BJ (cell line): ENCODE data around the gene PHGDH. TPM values are rescaled to one million over a fixed set of nuclear protein-coding genes. Genes with fewer than 3 reads are reported as not detected.

ENCODE experiments used
- CTCF ChIA-PET: fragments of 350-600 bp; formaldehyde crosslinking; extraction: SDS; loops from one replicate; lab custom pipeline; 2021; ENCODE audit warnings: antibody characterized with exemption, inconsistent platforms; lab: Yijun Ruan, JAX
- POLR2A ChIA-PET: fragments of 300-600 bp; sonication (Branson Sonifier 250); formaldehyde crosslinking; extraction: SDS; loops from one replicate; lab custom pipeline; 2021; ENCODE audit warnings: antibody characterized with exemption; lab: Charles Lee
- DNase-seq: peaks from one replicate; pipeline ENCODE4 v3.0.0-alpha.2; 2011; ENCODE audit warnings: low read depth
- H3K27me3 ChIP-seq: 2 replicates; pipeline ENCODE4 v1.6.0; 2011; ENCODE audit warnings: low read length; ENCODE audit not compliant: control insufficient read depth, insufficient read depth
- H3K36me3 ChIP-seq: 2 replicates; pipeline ENCODE4 v1.5.1; 2011; ENCODE audit warnings: low read length; ENCODE audit not compliant: control insufficient read depth, insufficient read depth
- H3K4me3 ChIP-seq: 2 replicates; pipeline ENCODE4 v1.5.1; 2011; ENCODE audit warnings: low read depth, mild to moderate bottlenecking, control low read depth, low read length
- polyA minus RNA-seq: library from RNA; depleted of rRNA, polyadenylated mRNA; stranded (reverse); fragments of >200 nt; gene quantifications from 2 replicates; pipeline ENCODE4 v1.2.3, GENCODE V29; 2011; rRNA and poly(A)+ RNA removed
- polyA plus RNA-seq: library from polyadenylated mRNA; depleted of rRNA; stranded (reverse); fragments of >200 nt; gene quantifications from 2 replicates; pipeline ENCODE4 v1.2.3, GENCODE V29; 2011; rRNA removed
- TF ChIP-seq, protein P1 (sequence below): IDR thresholded peaks from 2 replicates; pipeline ENCODE4 v1.5.1; 2011; ENCODE audit warnings: low read depth, mild to moderate bottlenecking, control low read depth, inconsistent platforms, low read length, moderate library complexity; ENCODE audit not compliant: insufficient read depth

The PHGDH gene
- polyA plus RNA-seq (138 and 287 TPM in 2 replicates), polyA minus RNA-seq (146 and 148 TPM in 2 replicates)

DNA sequence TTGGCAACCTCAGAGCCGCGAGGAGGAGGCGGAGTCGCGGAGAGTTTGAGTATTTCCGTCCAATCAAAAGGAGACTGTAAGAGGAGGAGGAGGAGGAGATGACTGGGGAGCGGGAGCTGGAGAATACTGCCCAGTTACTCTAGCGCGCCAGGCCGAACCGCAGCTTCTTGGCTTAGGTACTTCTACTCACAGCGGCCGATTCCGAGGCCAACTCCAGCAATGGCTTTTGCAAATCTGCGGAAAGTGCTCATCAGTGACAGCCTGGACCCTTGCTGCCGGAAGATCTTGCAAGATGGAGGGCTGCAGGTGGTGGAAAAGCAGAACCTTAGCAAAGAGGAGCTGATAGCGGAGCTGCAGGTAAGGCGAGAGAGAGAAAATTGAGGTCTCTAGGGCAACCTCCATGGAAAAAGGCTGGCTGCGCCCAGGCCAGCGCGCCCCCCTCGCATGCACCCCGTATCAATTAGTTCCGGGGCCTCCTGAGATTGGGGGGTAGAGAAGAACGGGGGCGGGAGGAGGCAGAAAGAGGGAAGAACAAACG, at the start of gene PHGDH:
Gene PHGDH, plus strand, starts transcription at position 131 of the 538 bp plus-strand sequence. Its CDS starts 89 bp downstream, at position 220.
- peak; percentile 68 for DNase-seq
- peak within 1 kb of the TSS; percentile 83 for H3K4me3 ChIP-seq
- H3K36me3 ChIP-seq = no peaks in the 10 kb centered on the region
- ChIA-PET POLR2A (interaction anchor here (0.6 to 1.4 kb wide), 4 partner anchors 58 to 546 kb away, joined by 3 to 14 read pairs (median 5); no protein-coding TSS in a partner anchor), CTCF (interaction anchor here (1.2 to 2.6 kb wide), 2 partner anchors 32 to 37 kb away, joined by 3 to 14 read pairs; no protein-coding TSS in a partner anchor)
- H3K27me3 ChIP-seq = no peaks in the 10 kb centered on the region; the same call in 1 of the 2 replicates
- TF ChIP-seq, protein P1, sequence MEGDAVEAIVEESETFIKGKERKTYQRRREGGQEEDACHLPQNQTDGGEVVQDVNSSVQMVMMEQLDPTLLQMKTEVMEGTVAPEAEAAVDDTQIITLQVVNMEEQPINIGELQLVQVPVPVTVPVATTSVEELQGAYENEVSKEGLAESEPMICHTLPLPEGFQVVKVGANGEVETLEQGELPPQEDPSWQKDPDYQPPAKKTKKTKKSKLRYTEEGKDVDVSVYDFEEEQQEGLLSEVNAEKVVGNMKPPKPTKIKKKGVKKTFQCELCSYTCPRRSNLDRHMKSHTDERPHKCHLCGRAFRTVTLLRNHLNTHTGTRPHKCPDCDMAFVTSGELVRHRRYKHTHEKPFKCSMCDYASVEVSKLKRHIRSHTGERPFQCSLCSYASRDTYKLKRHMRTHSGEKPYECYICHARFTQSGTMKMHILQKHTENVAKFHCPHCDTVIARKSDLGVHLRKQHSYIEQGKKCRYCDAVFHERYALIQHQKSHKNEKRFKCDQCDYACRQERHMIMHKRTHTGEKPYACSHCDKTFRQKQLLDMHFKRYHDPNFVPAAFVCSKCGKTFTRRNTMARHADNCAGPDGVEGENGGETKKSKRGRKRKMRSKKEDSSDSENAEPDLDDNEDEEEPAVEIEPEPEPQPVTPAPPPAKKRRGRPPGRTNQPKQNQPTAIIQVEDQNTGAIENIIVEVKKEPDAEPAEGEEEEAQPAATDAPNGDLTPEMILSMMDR = no peak

DNA sequence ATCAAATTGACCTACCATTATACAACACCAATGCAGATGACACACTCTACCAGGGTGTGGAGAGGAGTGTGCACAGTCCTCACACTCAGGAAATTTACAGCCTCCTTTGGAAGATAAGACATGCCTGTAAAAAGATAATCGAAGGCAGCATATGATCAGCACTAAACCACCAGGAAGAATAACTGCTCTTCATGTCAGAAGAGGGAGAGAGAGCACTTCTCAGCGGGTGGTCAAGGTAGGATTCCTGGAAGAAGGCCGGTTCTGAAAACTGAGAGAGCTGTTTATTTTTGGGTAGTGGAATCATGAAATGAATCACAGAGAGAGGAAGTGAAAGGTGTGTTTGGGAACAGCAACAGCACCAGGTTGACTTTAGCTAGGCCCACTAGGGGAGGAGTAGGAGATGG, 49.7 kb upstream of the PHGDH start:
- no peak for DNase-seq
- H3K36me3 ChIP-seq = no peaks in the 10 kb centered on the region
- TF ChIP-seq, protein P1 = no peak
- CTCF ChIA-PET = interaction anchor here (0.6 to 7.9 kb wide), 13 partner anchors 9 to 110 kb away, joined by 3 to 120 read pairs (median 5); partner anchors contain the start of gene ZNF697
- POLR2A ChIA-PET = no interaction called here
- H3K4me3 ChIP-seq = no peak overlapping the region
- H3K27me3 ChIP-seq = no peaks in the 10 kb centered on the region

- H3K36me3 ChIP-seq = no peaks in the 10 kb centered on the region
- no peak overlapping the region for H3K4me3 ChIP-seq
- ChIA-PET POLR2A (no interaction called here), CTCF (interaction anchor here (0.7 to 7.9 kb wide), 12 partner anchors 9 to 82 kb away, joined by 3 to 100 read pairs (median 4); partner anchors contain the start of gene ZNF697)
- no peaks in the 10 kb centered on the region for H3K27me3 ChIP-seq
- TF ChIP-seq, protein P1 = no peak
- no peak for DNase-seq
These were observed 47.7 kb upstream of the PHGDH start for GRCh38 chr1:119664067-119664466.

DNA sequence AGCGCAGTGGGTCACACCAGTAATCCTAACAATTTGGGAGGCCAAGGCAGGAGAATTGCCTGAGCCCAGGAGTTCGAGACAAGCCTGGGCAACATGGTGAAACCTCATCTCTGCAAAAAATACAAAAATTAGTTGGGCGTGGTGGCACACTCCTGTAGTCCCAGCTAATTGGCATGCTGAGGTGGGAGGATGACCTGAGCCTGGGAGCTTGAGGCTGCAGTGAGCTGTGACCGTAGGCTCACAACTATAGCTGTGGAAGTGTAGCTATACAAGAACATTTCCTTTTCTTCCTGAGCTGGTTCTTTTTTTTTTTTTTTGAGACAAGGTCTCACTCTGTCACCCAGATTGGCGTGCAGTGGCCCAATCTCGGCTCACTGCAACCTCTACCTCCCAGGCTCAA, 44.6 kb upstream of the PHGDH start:
- TF ChIP-seq, protein P1 = no peak
- ChIA-PET CTCF (interaction anchor here (0.8 to 4.5 kb wide), 5 partner anchors 8 to 56 kb away, joined by 3 to 20 read pairs (median 4); no protein-coding TSS in a partner anchor), POLR2A (no interaction called here)
- DNase-seq = no peak
- H3K4me3 ChIP-seq = no peak overlapping the region
- no peaks in the 10 kb centered on the region for H3K27me3 ChIP-seq
- H3K36me3 ChIP-seq = no peaks in the 10 kb centered on the region

DNA sequence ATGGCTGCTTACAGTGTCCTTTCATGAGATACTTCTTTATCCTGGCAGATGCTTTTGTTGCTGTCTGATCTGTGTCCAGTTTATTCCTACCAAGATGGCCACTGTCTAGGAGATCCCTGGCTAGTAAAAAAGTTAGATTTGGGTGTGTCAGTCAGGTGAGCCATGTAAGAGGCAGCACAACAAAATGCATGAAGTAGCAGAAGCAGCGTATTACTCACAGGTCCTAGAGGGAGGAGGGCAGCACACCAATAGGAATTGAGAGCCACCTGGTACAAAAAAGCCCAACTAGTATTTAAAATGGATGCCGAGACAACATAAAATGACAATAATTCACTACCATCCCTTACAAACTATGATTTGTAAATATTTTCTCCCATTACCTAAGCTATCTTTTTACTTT, 40.8 kb upstream of the PHGDH start:
- ChIA-PET POLR2A (no interaction called here), CTCF (interaction anchor here (4.5 to 6.8 kb wide), 2 partner anchors 8 to 59 kb away, joined by 20 to 100 read pairs; no protein-coding TSS in a partner anchor)
- Histone ChIP-seq H3K36me3 (no peaks in the 10 kb centered on the region), H3K4me3 (no peak overlapping the region), H3K27me3 (no peaks in the 10 kb centered on the region)
- DNase-seq = no peak
- TF ChIP-seq, protein P1 = no peak
